ENCODE measurements around the gene FAM149A.

- no peak for TF ChIP-seq FOXK2 (IDR thresholded peaks at IDR 0.05)
- TF ChIP-seq PKNOX1 (IDR thresholded peaks at IDR 0.05) = no peak
- TF ChIP-seq FOXM1 (IDR thresholded peaks at IDR 0.05; ENCODE audit: borderline replicate concordance) = no peak
- no peak for TF ChIP-seq HDGF (IDR thresholded peaks at IDR 0.05; ENCODE audit: borderline replicate concordance)
- no peak for TF ChIP-seq FOXA1 (IDR thresholded peaks at IDR 0.05)
- no peak for TF ChIP-seq TARDBP (IDR thresholded peaks at IDR 0.05)
- TF ChIP-seq SP1 (IDR thresholded peaks at IDR 0.05) = no peak
- no peak for TF ChIP-seq CTBP1 (IDR thresholded peaks at IDR 0.05; ENCODE audit: borderline replicate concordance)
Measured at GRCh38 chr4:186118582-186118981, 14.1 kb downstream of the FAM149A start.

Measured in HEK293T (cell line).